BJ (cell line): ENCODE data around the gene SEC24C. TPM values are rescaled to one million over a fixed set of nuclear protein-coding genes. Genes with fewer than 3 reads are reported as not detected.

ENCODE experiments used
- CTCF ChIA-PET: fragments of 350-600 bp; formaldehyde crosslinking; extraction: SDS; loops from one replicate; lab custom pipeline; 2021; ENCODE audit warnings: antibody characterized with exemption, inconsistent platforms; lab: Yijun Ruan, JAX
- POLR2A ChIA-PET: fragments of 300-600 bp; sonication (Branson Sonifier 250); formaldehyde crosslinking; extraction: SDS; loops from one replicate; lab custom pipeline; 2021; ENCODE audit warnings: antibody characterized with exemption; lab: Charles Lee
- DNase-seq: peaks from one replicate; pipeline ENCODE4 v3.0.0-alpha.2; 2011; ENCODE audit warnings: low read depth
- H3K27me3 ChIP-seq: 2 replicates; pipeline ENCODE4 v1.6.0; 2011; ENCODE audit warnings: low read length; ENCODE audit not compliant: control insufficient read depth, insufficient read depth
- H3K36me3 ChIP-seq: 2 replicates; pipeline ENCODE4 v1.5.1; 2011; ENCODE audit warnings: low read length; ENCODE audit not compliant: control insufficient read depth, insufficient read depth
- H3K4me3 ChIP-seq: 2 replicates; pipeline ENCODE4 v1.5.1; 2011; ENCODE audit warnings: low read depth, mild to moderate bottlenecking, control low read depth, low read length
- polyA plus RNA-seq: library from polyadenylated mRNA; depleted of rRNA; stranded (reverse); fragments of >200 nt; gene quantifications from 2 replicates; pipeline ENCODE4 v1.2.3, GENCODE V29; 2011
- TF ChIP-seq, protein P1 (sequence below): IDR thresholded peaks from 2 replicates; pipeline ENCODE4 v1.5.1; 2011; ENCODE audit warnings: low read depth, mild to moderate bottlenecking, control low read depth, inconsistent platforms, low read length, moderate library complexity; ENCODE audit not compliant: insufficient read depth

Gene SEC24C
- polyA plus RNA-seq, 1 experiment: 92.2 TPM

GRCh38 chr10:73768881-73769280 lies 24.7 kb downstream of the SEC24C start:
- POLR2A ChIA-PET: no interaction called here
- TF ChIP-seq, protein P1, sequence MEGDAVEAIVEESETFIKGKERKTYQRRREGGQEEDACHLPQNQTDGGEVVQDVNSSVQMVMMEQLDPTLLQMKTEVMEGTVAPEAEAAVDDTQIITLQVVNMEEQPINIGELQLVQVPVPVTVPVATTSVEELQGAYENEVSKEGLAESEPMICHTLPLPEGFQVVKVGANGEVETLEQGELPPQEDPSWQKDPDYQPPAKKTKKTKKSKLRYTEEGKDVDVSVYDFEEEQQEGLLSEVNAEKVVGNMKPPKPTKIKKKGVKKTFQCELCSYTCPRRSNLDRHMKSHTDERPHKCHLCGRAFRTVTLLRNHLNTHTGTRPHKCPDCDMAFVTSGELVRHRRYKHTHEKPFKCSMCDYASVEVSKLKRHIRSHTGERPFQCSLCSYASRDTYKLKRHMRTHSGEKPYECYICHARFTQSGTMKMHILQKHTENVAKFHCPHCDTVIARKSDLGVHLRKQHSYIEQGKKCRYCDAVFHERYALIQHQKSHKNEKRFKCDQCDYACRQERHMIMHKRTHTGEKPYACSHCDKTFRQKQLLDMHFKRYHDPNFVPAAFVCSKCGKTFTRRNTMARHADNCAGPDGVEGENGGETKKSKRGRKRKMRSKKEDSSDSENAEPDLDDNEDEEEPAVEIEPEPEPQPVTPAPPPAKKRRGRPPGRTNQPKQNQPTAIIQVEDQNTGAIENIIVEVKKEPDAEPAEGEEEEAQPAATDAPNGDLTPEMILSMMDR: no peak
- no peak for DNase-seq
- CTCF ChIA-PET: interaction anchor here (4.3 kb wide), 1 partner anchor 15 kb away, joined by 16 read pairs; no protein-coding TSS in a partner anchor
- H3K4me3 ChIP-seq: no peak overlapping the region
- no peaks in the 10 kb centered on the region for H3K27me3 ChIP-seq
- peaks cover 34% of the 10 kb centered on the region for H3K36me3 ChIP-seq

DNA sequence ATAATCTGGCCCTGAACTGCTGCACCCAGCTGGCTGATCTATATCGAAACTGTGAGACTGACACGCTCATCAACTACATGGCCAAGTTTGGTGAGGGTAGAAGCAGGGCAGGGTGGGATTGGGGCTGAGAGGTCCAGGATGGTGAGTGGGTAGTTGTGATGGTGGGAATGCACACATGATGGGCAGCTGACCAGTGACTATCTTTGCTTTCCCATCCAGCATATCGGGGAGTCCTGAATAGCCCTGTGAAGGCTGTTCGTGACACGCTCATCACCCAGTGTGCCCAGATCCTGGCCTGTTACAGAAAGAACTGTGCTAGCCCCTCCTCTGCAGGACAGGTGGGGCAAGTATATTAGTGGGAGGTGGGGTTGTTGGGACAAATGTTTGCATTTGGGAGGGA lies 25.2 kb downstream of the SEC24C start:
- Histone ChIP-seq H3K4me3 (no peak overlapping the region), H3K27me3 (no peaks in the 10 kb centered on the region), H3K36me3 (peaks cover 33% of the 10 kb centered on the region)
- TF ChIP-seq, protein P1: no peak
- ChIA-PET POLR2A (no interaction called here), CTCF (interaction anchor here (4.3 kb wide), 1 partner anchor 15 kb away, joined by 16 read pairs; no protein-coding TSS in a partner anchor)
- no peak for DNase-seq

DNA sequence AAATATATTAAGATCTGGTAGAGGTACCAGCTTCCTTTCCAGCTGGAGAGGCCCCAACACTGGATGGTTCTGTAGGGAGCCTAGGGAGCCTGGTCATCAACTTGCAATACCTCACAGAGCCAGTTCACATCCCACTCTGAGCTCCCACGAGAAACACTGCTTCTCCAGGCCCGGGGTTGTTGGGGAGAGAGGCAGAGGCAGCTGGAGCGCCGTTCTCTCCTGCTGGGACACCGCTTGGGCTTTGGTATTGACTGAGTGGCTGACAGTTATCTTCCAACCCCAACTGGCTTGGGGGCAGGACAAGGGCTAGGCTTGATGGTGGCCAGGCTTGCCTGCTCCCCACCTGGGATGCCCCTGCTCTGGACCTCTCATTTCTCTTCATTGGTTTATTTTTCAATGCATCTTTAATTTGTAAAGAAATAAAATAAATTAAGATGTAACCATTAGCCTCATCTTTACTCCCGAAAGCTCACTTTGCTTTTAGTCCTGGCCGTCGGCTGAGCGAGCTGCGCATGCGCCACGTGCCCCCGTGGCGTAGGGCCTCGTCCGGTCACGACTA lies 27.6 kb downstream of the SEC24C start:
- DNase-seq: no peak
- Histone ChIP-seq H3K4me3 (peak overlapping the region; percentile 86), H3K36me3 (peaks cover 20% of the 10 kb centered on the region), H3K27me3 (no peaks in the 10 kb centered on the region)
- TF ChIP-seq, protein P1: 0 out of 2 replicates have a peak, but pooled peaks have one; percentile 14
- ChIA-PET CTCF (interaction anchor here (0.5 to 4.3 kb wide), 10 partner anchors 10 to 654 kb away, joined by 3 to 16 read pairs (median 3); partner anchors contain the start of gene CHCHD1), POLR2A (interaction anchor here (0.5 to 1.7 kb wide), 2 partner anchors 10 to 538 kb away, joined by 3 to 9 read pairs; partner anchors contain the start of gene CHCHD1)

DNA sequence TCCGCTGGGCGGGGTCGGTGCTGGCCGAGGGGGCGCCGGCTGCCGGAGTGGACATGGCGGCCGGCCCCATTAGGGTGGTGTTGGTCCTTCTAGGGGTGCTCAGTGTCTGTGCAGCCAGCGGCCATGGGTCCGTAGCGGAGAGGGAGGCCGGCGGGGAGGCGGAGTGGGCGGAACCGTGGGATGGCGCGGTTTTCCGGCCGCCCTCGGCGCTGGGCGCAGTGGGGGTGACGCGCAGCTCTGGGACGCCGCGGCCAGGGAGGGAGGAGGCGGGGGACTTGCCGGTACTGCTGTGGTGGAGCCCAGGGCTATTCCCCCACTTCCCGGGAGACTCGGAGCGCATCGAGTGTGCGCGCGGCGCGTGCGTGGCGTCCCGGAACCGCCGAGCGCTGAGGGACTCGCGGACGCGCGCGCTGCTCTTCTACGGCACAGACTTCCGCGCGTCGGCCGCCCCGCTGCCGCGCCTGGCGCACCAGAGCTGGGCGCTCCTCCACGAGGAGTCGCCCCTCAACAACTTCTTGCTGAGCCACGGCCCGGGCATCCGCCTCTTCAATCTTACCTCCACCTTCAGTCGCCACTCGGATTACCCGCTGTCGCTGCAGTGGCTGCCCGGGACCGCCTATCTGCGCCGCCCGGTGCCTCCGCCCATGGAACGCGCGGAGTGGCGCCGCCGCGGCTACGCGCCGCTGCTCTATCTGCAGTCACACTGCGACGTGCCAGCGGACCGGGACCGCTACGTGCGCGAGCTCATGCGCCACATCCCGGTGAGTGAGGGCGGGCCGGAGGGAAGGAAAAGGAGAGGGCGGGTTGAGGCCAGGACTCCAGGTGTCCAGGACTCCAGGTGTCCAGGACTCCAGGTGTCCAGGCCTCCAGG lies 28.3 kb downstream of the SEC24C start:
- Histone ChIP-seq H3K4me3 (peak overlapping the region; percentile 86), H3K27me3 (no peaks in the 10 kb centered on the region), H3K36me3 (peaks cover 20% of the 10 kb centered on the region)
- ChIA-PET POLR2A (interaction anchor here (0.5 to 1.7 kb wide), 3 partner anchors 9 to 538 kb away, joined by 3 to 9 read pairs (median 3); partner anchors contain the start of genes CHCHD1 and SEC24C), CTCF (interaction anchor here (0.7 to 4.3 kb wide), 11 partner anchors 8 to 107 kb away, joined by 3 to 16 read pairs (median 3); partner anchors contain the start of gene CHCHD1)
- DNase-seq: no peak
- TF ChIP-seq, protein P1: 0 out of 2 replicates have a peak, but pooled peaks have one; percentile 14
